Measurements from ENCODE around the gene MYBPC1.
"Not testable (repeated sequence)": the region's sequence is repeated elsewhere in the genome, so short reads cannot be mapped to it uniquely, and the experiment has no call there.

MYBPC1 gene

GRCh38 chr12:101654442-101654841, 59.7 kb downstream of the MYBPC1 start:
- no peak for DNase-seq

GRCh38 chr12:101655393-101655792, 60.6 kb downstream of the MYBPC1 start:
- no peak for DNase-seq

DNA sequence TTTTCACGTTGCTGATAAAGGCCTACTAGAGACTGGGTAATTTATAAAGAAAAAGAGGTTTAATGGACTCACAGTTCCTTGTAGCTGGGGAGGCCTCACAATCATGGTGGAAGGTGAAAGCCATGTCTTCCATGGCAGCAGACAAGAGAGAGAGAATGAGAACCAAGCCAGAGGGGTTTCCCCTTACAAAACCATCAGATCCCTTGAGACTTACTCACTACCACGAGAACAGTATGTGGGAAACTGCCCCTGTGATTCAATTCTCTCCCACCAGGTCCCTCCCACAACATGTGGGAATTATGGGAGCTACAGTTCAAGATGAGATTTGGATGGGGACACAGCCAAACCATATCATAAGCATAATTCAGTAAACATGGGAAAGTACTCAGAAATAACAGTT, 65.9 kb downstream of the MYBPC1 start:
- DNase-seq = not testable (repeated sequence)

DNA sequence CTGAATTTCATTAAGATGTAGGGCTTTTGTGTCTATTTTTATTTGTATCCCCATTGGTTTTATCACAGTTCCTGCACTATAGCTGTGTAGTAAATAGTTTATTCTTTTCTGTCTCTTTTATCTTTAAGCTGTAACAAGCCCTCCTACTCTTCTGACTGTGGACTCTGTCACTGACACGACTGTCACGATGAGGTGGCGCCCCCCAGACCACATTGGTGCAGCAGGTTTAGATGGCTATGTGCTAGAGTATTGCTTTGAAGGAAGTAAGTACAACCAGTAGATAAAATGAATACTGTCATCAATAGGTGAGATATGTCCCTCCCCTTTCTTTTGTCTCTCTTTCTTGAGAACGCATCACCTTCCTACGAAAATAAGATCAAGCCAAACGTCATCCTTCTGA, 68.5 kb downstream of the MYBPC1 start:
- DNase-seq = no peak

DNA sequence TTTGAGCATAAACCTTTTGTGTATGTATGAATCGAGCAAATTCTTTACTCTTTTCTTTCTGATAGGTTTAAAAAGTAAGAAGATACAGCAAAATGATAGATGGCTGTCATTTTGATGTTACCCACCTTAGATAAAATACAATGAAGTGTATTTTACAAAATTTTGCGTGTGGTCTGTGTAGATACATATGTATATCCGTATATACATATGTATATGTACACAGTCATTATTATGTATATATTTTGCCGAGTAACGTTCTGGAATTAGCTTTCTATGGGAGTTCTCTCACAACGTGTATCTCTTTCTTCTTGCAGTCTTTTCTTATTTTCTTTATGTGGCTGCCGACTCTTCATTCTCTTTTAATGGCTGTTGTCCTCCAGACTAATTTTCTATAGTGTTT, 70.2 kb downstream of the MYBPC1 start:
- no peak for DNase-seq

- DNase-seq = no peak
Measured at GRCh38 chr12:101666052-101666728, 71.4 kb downstream of the MYBPC1 start.

GRCh38 chr12:101667591-101667990, 72.8 kb downstream of the MYBPC1 start:
- DNase-seq = no peak

GRCh38 chr12:101670007-101670671, 75.4 kb downstream of the MYBPC1 start:
- DNase-seq = no peak

GRCh38 chr12:101671157-101671791, 76.5 kb downstream of the MYBPC1 start:
- DNase-seq = no peak

- no peak for DNase-seq
Measured at GRCh38 chr12:101671833-101672232, 77.1 kb downstream of the MYBPC1 start.

DNA sequence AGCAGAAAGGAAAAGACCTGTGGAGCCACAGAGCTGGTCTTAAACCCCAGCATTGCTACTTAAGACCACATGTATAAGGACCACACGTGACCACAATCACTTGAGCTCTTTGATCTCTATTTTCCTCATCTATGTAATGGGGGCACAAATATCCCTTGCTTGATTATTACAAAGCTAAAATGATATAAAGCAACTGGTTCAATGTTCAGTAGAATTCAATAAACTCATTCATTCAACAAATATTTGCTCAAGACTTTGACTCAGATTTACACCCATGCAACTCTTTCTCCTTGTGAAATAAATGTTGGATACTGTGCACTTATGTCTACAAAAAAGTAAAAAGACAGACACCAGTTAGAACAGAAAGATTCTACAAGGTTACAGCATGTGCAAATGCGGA, 80.8 kb downstream of the MYBPC1 start:
- no peak for DNase-seq

DNA sequence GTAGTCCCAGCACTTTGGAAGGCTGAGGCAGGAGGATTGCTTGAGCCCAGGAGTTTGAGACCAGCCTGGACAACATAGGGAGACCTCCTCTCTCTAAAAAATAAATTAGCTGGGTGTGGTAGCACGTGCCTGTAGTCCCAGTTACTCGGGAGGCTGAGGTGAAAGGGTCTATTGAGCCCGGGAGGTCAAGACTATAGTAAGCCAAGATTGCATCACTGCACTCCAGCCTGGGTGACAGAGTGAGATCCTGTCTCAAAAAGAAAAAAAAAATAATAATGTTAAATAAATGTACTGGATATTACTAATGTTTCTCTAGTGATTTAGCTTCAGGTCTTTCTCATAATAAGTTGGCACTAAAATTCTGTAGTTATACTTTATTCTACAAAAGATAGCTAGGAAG, 81.7 kb downstream of the MYBPC1 start:
- DNase-seq = not testable (repeated sequence)

DNA sequence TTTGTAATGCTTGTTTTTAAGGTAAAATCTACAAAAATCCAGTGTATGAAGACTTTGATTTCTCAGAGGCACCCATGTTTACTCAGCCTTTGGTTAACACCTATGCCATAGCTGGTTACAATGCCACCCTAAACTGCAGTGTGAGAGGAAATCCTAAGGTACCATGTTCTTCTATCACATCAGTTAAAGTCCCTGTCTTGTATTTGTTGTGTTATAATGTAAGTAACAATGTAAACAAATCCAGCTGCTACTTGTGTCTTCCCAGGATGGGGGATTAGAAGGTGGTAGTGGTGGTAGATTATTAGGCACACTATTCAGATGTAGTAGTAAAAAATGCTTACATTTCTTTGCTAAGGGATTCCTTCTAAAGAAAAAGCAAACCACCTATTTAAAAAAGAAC, 83.3 kb downstream of the MYBPC1 start:
- no peak for DNase-seq

- no peak for DNase-seq
Measured at GRCh38 chr12:101680240-101680639, 85.5 kb downstream of the MYBPC1 start.

DNA sequence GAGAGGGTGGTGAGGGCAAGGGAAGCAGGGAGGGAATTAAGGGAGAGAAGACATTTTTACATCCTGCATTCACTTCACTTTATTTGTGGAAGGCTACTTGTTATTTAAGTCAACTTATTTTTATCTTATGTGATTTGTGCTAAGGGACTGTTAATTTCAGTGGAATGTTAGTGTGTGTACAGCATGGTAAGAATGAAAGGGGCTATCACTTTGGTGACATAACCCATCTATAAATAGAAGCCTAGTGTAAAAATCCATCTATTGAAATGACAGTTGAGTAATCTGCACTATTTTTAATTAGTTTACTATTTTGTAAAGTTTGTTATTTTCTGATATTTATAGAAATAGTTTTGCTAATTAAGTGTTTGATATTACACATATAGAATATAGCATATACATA, 85.9 kb downstream of the MYBPC1 start:
- DNase-seq = no peak

GRCh38 chr12:101681627-101682026, 86.9 kb downstream of the MYBPC1 start:
- DNase-seq = not testable (repeated sequence)

DNA sequence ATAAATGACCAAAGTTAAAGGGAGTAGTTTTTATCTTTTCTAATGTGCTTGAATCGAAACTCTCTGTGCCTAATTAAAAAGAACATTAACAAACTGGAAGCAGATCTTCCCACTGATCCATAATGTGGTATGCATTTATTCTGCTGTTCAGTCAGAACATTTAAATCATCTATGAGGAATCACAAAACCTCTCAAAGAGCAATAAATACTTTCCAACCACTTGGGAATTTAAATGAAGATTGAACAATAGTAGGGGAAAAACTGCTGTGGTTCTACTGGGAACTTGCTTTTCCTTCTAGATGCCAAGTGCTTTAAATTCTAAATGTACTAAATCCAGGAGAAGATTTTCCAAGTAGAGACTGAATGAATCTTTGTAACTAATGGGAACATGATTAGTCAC, 90.3 kb downstream of the MYBPC1 start:
- no peak for DNase-seq

DNA sequence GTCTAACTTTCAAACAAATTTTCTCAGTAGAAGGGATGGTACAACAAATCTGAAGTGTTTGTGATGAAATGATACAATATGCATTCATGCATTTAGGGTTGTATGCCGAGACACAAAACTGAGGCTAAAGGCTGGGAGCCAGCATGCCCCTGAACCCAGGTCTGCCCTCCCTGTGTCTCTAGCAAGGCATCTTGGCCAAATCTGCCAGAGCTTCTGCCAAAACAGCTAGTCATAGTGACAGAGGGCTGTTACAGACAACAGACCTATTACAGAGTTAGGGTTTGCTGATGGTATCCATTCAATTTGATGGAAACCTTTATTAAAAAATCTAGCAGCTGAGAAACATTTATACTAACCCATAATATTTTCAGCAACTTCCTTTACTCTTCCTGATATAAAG, 91.4 kb downstream of the MYBPC1 start:
- no peak for DNase-seq

- DNase-seq = no peak
Measured at GRCh38 chr12:101690544-101691098, 95.8 kb downstream of the MYBPC1 start.

GRCh38 chr12:101691503-101692096, 96.8 kb downstream of the MYBPC1 start:
- no peak for DNase-seq

GRCh38 chr12:101694297-101694848, 99.6 kb downstream of the MYBPC1 start:
- no peak for DNase-seq

GRCh38 chr12:101694986-101695385, 100.2 kb downstream of the MYBPC1 start:
- no peak for DNase-seq

GRCh38 chr12:101695706-101696105, 100.9 kb downstream of the MYBPC1 start:
- DNase-seq = no peak
